Fibroblast of the aortic adventitia (primary cell): ENCODE results near the gene PRDX3. TPM values are rescaled to one million over a fixed set of nuclear protein-coding genes. Genes with fewer than 3 reads are reported as not detected.

Experiments
- DNase-seq: peaks from one replicate; pipeline ENCODE4 v3.0.0-alpha.2; 2010; ENCODE audit warnings: low read depth
- H3K4me3 ChIP-seq: 2 replicates; pipeline ENCODE4 v1.5.1; 2011; ENCODE audit warnings: low read depth, mild to moderate bottlenecking, control low read depth, low read length, moderate library complexity
- CTCF ChIP-seq: IDR thresholded peaks from 2 replicates; pipeline ENCODE4 v1.5.1; 2011; ENCODE audit warnings: mild to moderate bottlenecking, low read length, control low read depth, inconsistent platforms; ENCODE audit not compliant: insufficient read depth
- total RNA-seq: library from RNA; depleted of rRNA; stranded (reverse); fragments of >200 nt; gene quantifications from 2 replicates; pipeline ENCODE4 v1.2.3, GENCODE V29; 2012; ENCODE audit warnings: low replicate concordance

Gene PRDX3
- total RNA-seq, 1 donor, result 189 TPM

- no peak for TF ChIP-seq CTCF
- H3K4me3 ChIP-seq, result no peak overlapping the region
- peak; percentile 50 for DNase-seq
Measured at GRCh38 chr10:119131512-119132240, 46.9 kb downstream of the PRDX3 start.

GRCh38 chr10:119129721-119130120 lies 48.9 kb downstream of the PRDX3 start:
- no peak for TF ChIP-seq CTCF
- DNase-seq, result no peak
- no peak overlapping the region for H3K4me3 ChIP-seq

- no peak for DNase-seq
- TF ChIP-seq CTCF, result no peak
- H3K4me3 ChIP-seq, result no peak overlapping the region
Measured at GRCh38 chr10:119125942-119126341, 52.7 kb downstream of the PRDX3 start.

- TF ChIP-seq CTCF, result no peak
- no peak overlapping the region for H3K4me3 ChIP-seq
- no peak for DNase-seq
Measured at GRCh38 chr10:119120875-119121274, 57.7 kb downstream of the PRDX3 start.

GRCh38 chr10:119120413-119120867 lies 58.2 kb downstream of the PRDX3 start:
- no peak for DNase-seq
- no peak for TF ChIP-seq CTCF
- no peak overlapping the region for H3K4me3 ChIP-seq

GRCh38 chr10:119119400-119119799 lies 59.2 kb downstream of the PRDX3 start:
- no peak for DNase-seq
- H3K4me3 ChIP-seq, result no peak overlapping the region
- no peak for TF ChIP-seq CTCF

- H3K4me3 ChIP-seq, result no peak overlapping the region
- TF ChIP-seq CTCF, result no peak
- no peak for DNase-seq
Measured at GRCh38 chr10:119118231-119118630, 60.4 kb downstream of the PRDX3 start.
